ENCODE measurements around the gene ANKRD55.

The ANKRD55 gene

DNA sequence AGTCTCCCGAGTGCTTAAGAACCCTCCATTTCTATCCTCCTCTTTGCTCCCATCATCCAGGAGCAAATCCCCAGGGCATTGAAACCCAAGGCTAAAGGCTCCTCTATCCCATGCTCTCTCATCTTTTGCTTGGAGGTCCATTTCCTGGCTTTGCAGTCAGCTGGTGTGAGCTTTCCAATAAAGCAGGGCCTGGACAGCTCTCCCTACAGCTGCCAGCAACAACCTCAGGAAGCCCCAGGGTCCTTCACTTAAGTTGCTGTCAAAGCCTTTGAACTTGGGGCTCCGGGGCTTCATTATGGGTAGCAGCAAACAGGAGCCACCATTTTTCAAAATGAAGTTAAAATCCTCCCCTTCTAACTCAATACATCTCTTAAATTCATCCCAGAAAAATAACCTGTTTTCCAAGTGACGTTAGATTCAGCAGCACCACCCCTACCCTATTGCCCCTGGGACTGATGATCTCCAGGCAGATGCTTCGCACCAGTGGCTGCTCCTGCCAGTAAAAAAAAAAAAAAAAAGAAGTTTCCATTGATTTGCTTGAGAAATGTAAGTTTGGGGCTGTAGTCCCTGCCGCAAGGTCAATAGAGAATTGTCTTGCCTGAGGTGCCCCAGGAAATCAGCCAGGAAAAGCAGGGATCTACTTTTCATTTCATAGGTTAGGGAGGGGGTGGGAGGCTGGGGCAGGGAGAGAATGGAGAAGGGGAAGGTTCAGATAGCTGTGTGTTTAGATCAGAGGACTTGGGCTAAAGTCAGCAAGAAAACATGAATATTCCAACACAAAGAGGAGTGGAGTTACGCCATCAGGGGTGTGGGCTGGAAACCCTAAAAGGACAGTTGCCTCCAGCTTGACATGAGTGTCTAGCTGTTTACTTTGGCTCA, 154.6 kb downstream of the ANKRD55 start:
- DNase-seq (ENCODE audit: low read depth) = no peak

DNA sequence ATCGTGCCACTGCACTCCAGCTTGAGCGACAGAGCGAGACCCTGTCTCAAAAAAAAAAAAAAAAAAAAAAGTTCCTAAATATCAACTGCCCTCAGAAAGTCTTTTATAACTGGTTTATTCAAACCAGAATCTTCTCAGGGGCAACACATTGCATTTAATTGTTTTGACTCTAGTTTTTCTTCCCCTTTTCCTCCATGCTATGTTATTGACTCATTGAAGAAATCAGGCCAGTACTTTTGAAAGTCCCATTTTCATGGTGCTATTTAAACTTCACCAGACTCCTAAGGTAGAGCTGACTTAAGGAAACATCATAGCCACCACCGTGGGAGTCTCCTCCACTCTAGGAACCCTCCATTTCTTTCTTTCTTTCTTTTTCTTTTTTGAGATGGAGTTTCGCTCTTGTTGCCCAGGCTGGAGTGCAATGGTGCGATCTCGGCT, 155.3 kb downstream of the ANKRD55 start:
- no peak for DNase-seq (ENCODE audit: low read depth)

DNA sequence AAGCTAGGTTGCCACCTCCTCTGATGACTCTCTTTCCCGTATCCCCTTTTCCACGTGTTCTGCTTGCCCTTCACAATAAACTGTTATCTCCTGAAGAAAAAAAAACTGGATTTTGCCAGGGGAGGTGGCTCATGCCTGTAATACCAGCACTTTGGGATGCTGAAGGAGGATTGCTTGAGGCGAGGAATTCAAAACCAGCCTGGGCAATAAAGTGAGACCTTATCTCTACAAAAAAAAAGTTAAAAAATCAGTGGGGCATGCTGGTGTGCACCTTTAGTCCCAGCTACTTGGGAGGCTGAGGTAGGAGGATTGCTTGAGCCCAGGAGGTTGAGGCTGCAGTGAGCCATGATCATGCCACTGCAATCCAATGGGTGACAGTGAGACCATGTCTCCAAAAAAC, 156.6 kb downstream of the ANKRD55 start:
- DNase-seq (ENCODE audit: low read depth) = no peak

DNA sequence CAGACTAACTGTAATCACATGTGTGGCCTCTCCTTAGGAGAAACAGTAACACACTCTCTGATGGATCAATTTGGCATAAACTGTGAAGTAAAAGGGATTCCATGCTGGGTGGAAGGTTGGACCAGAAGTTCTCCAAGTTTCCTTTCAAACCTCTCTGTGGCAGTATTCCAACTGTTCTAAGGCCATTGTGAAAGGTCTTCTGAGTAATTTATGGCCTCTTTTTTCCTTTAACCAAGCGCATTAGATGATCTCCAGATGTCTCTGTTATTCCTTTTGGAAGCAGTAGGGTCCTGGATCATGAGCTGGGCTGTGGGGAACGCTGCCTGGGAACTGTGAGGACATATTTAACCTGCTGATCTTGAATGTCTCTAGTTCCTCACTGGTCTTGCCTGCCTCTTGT, 157.8 kb downstream of the ANKRD55 start:
- no peak for DNase-seq (ENCODE audit: low read depth)

DNA sequence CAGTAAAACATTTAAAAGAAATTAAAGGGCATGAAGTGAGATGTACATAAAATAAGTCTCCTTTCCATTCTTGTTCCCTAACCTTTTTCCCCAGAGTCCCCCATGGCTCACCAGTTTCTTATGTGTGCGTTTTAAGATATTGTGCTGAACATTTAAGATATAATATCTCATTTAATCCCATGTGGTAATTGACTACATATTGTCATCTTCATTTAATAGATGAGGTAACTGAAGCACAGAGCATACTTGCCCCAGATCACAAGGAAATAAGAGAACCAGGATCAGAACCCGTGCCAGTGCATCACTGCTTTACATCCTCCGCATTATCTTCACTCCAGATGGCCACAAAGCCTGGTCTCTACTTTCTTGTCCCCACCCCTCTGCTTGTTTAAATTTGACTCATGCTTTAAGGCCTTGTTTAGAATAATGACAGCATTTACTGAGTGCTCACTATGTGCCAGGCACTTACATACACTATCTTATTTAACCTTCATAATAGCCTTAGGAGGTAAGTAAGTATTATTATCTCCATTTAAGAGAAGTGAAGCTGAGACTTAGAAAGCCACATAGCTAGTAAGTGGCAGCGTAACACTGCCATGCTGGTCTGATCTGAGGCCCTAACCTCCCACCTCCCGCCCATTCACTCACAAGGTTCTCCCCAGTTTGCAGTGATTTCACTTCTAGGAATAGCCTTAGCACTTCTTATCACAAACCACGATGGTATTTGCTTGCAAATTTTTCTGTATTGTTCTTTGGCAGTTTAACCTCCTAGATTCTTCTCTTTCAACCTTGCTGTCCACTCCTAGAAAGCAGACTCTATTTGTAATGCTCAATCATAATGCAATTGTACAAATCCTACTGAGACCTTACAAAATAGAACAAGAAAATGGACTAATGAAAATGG, 160.0 kb downstream of the ANKRD55 start:
- no peak for DNase-seq (ENCODE audit: low read depth)

DNA sequence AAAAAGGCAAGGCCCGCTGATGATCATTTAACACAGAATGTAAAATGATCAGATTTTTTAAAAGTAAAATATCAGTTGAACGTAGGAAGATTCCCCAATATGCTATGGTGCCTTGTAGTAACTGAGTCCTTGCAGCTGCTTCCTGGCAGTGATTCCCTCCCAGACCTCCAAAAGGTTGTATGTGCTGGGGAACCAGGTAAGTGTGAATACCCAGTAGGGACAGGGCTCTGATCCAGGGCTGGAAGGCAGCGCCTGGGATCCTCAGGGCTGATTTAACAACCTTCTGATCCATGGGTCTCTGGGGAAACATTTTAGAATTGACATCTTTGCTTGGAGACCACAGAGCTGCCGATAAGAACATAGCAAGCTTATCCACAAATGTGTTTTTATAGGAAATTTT, 161.7 kb downstream of the ANKRD55 start:
- no peak for DNase-seq (ENCODE audit: low read depth)

DNA sequence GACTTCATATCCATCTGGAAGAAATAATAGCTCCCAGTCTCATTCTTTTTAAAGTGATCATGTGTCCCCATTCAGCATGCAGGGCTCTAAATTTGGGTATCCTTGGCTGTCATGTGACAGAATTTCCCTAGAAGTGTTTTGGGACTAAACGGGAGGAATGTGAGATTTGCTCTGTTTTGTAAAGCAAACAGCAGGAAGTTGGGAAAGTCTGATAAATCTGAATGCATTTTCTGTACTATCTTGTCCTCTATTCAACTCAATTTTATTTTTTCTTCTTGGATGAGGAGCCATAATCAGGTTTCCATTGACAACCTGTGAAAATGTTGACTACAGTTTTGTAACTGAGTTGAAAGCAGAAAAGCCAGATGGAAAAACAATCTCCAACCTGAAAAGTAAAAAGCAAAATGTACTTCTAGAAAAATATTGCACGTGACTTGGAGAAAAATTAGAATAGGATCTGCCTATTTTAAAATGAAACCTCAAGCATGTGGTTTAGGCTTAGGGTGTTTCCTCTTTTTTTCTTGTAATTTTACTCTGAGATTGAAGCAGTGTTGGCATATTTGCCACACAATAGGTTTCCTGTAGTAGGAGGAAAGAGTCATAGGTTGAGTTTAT, 162.2 kb downstream of the ANKRD55 start:
- DNase-seq (ENCODE audit: low read depth) = no peak

DNA sequence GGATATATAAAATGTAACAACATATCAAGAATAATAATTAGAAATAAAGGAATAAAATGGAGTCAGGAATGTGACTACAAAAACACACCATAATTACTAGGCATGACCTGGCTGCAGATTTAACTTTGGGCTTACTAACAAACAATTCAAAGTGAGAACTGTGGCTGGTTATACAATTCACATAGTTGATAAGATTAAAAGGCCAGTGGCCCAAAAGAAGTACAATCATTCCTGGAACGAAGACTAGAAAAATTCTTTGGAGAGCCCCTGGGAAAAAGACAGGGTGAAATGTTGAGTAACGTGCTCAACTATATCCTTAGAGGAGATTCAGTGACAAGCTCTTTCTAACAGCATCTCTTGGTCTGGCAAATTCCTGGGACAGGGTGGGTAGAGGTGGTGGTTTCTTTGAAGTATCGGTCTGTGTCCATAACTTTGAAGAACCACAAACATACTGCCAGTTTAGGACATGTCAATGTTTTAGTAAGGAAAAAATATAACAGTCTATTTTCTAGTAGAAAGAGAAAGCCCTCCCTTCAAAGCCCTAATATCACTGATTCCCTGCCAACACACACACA, 163.4 kb downstream of the ANKRD55 start:
- DNase-seq (ENCODE audit: low read depth) = no peak

DNA sequence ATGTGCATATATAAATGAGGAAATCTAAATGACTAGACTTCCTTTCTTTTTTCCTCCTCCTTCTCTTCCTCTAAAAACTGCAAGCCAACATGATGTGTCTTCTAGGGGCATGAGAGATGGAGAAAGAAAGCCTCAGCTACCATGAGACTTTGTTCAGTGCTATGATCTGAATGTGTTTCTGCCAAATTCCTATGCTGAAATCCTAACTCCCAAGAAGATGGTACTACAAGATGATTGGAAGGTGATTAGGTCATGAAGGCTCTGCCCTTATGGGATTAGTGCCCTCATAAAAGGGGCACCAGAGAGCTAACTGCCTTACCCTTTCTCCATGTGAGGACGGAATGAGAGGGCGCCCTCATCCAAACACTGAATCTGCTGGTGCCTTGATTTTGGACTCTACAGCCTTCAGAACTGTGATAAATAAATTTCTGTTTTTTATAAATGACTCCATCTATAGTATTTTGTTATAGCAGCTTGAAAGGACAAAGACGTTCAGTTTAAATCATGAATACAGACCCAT, 166.1 kb downstream of the ANKRD55 start:
- DNase-seq (ENCODE audit: low read depth) = no peak

DNA sequence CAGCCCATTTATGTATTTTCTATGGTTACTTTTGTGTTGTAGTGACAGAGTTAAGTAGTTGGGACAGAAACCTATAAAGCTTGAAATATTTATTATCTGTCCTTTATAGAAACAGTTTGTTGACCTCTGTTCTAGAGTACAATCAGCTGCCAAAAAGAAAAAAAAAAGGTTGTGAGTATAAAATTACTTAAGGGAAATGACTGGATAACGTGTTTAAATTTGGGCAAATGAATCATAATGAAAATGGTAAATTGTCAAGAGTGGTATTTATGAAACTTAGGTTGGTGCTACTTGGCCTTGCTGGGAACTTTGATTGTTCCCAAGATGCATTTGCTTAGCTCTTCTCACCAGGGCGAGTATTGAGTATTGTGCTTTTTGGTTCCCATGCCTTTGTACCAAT, 168.1 kb downstream of the ANKRD55 start:
- DNase-seq (ENCODE audit: low read depth) = no peak

DNA sequence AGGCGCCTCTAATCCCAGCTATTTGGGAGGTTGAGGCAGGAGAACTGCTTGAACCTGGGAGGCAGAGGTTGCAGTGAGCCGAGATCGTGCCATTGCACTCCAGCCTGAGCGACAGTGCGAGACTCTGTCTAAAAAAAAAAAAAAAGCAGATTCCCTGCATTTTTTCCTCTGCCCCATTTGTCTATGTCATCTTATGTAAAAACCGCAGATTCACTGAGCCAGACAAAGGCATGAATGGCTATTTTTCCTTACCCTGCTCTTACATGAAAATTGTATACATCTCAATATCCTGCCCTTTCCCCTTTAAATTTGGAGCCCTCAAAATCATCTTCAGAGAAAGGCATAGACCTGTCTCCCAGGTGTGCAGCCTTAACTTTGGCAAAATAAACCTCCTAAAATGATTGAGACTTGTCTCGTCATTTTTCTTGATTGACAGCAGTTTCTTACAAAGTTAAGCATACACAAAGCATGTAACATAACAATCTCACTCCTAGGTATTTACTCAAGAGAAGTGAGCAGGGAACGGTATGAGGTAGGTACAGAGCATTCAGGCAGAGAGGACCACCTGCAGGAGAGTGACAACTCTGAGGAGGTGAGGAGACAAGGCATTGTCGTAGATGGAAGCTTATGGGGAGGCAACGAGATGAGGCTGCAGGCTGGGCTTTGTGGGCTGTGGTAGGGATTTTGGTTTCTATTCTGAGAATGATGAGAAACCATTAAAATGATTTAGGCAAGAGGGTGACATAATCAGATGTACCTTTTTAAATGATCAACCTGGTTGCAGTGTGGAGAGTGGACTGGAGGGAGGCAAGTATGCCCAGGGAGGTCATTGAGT, 172.6 kb downstream of the ANKRD55 start:
- DNase-seq (ENCODE audit: low read depth) = no peak

DNA sequence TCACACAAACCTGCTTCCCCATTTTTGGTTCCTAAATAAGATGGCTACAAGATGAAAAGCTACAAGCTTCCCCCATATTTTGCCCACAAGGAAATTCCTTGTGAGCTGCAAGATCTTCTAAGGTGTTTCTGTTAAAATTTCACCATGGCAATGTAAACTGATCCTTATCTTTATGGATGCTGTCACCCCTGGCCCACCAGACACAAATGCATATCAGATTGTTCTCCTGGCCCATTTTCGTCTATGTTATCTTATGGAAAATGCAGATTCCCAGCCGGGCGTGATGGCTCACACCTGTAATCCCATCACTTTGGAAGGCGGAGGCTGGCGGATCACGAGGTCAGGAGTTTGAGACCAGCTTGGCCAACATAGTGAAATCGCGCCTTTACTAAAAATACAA, 173.3 kb downstream of the ANKRD55 start:
- DNase-seq (ENCODE audit: low read depth) = no peak

DNA sequence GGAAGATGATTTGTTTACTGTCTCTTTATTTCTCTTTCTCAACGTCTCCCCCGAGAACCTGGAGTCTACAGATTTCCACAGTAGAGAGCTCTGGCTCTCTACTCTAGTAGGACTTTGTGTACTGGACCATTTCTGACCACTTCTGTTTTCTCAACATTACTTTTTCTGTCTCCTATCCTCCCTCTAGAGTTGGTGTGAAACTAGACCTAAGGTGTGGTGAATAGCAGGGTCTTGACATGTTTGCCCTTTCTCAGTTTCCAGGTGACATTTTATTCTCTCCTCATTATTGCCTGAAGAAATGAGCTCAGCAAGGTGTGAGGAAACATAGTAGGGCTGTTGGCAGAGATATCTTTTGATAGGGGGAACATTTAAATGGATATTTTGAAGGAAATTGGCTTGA, 176.3 kb downstream of the ANKRD55 start:
- no peak for DNase-seq (ENCODE audit: low read depth)

DNA sequence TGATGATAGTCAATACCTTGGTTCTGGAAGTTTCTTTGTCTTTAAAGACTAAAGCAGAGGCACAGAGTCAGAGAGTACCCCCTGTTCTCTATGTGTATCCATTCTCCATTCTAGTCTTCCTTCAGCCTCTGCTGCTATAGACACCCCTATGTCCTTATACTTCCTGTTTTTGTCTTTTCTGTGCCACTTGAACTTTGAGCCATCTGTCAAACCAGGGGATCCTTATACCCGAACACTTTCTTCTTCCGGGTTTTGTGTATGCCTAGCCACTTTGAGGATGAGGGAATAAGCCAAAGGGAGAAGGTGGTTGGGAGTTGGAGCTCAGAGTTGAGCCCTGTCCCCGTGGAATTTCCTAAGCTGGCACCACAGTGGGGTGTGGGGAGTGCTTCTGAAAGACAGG, 177.3 kb downstream of the ANKRD55 start:
- DNase-seq (ENCODE audit: low read depth) = no peak

DNA sequence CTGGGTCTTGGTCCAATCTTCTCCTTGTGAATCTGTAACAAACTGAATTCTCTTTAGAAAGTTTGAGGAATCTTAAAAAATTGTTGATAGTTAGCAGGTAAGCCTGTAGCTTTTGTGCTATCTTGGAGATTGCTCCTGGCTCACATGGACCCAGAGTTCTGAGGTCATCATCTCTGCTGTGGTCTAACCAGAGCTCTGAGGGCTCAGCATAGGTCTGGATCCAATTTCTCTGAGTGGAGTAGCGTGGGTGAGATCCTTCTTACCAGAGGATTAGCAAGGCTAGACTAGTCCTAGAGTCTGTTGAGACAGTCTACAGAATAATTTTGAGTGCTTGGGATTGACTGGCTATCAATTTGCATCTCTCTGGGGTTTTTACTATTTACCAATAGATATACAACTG, 177.8 kb downstream of the ANKRD55 start:
- DNase-seq (ENCODE audit: low read depth) = no peak

DNA sequence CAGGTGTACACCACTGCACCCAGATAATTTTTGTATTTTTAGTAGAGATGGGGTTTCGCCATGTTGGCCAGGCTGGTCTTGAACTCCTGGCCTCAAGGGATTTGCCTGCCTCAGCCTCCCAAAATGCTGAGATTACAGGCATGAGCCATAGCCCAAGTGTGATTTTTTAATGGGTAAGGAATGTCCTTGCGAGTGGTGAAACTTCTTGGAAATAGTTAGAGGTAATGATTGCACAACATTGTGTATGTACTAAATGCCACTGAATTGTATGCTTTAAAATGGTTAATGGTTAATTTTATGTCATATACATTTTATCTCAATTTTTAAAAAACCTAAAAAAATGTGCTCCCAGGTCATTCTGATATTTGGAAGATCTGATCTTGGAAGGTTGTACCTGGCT, 178.5 kb downstream of the ANKRD55 start:
- no peak for DNase-seq (ENCODE audit: low read depth)

DNA sequence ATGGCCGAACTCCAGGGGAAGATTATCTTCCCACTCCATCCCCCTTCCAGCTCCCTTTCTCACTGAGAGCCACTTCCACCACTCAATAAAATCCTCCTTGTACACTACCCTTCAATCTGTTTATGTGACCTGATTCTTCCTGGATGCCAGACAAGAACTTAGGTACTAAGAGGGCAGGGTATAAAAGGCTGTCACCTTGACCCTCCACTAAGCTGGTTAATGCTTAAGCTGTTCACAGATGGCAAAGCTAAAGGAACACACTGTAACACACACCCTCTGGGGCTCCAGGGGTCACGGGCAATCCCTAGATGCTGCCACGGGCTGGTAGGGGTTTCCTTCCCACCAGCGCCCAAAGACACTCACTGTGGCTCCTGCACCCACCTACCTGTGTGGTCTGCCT, 179.8 kb downstream of the ANKRD55 start:
- no peak for DNase-seq (ENCODE audit: low read depth)

DNA sequence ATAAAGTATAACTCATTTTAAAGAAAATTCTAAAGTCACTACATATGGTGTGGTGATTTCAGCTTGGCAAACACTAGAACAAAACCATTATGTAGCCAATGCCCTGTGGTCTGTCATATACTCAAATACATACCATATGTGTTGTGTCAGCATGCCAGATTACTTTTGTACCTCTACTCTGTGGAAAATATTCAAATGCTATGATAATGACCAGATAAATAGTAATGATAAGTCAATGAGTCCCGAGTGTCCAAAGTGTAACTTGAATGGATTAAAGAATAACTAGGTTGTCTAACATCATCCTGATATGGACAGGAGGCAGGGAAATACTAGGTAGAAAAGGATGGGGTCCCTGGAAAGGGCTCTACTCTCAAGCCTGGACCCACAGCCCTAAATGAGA, 180.4 kb downstream of the ANKRD55 start:
- no peak for DNase-seq (ENCODE audit: low read depth)

DNA sequence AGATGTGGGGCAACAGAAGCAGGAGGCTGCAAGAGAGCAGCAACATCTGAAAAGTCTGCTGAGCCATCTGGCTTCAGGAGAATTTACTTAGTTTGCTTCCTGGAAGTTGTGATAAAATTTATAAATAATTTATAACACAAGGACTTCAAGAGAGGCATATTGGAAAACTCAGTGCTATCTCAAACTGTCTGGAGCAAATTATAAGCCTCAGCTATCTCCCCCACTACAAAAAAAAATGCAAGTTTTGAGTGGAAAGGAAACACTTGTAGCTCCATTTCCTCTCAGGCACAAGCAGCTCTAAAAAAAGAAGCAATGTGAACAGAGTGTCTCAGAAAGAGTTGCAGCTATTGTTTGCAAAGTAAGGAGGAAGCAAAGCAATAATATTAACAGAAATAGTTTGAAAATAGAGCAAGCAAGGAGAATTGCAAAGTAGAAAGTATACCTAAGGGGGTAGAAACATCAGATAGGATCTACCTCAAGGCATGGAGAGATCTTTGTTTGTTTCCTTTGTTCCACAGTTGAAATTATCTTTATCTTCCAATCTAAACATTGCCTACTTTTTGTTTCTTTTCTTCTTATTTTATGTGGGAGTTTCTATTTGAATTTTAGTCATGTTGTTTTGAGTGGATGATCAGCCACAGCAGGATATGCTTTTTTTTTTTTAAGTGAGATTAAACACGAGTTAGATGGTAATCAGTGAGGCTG, 182.4 kb downstream of the ANKRD55 start:
- DNase-seq (ENCODE audit: low read depth) = no peak
